ENCODE results near the gene SLC25A24.
"Not testable (repeated sequence)": the region's sequence is repeated elsewhere in the genome, so short reads cannot be mapped to it uniquely, and the experiment has no call there.

SLC25A24 gene

DNA sequence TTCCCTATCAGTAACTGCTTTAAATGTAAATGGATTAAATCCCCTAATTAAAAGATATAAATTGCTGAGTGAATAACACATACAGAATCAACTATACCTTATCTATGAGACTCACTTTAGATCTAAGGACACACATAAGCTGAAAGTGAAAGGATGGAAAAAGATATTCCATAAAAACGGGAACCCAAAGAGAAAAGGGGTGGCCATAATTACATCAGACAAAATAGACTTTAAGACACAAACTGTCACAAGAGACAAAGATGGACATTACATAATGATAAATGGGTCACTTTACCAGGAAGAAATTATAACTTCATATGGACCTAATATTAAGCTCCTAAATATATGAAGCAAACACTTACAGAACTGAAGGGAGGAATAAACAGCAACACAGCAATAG is 59.2 kb downstream of the SLC25A24 start:
- Histone ChIP-seq H3K36me3 (ENCODE audit: insufficient read depth, low read length) (peaks cover 10% of the 10 kb centered on the region; the same call in 1 of the 2 replicates), H3K4me3 (ENCODE audit: low read length, poor library complexity, severe bottlenecking) (no peak overlapping the region), H2AFZ (ENCODE audit: low read length) (no peak overlapping the region), H3K9me2 (replicated peaks; ENCODE audit: low read depth, low read length) (no peaks in the 10 kb centered on the region), H4K20me1 (ENCODE audit: insufficient read depth, low read length, poor library complexity, severe bottlenecking) (no peaks in the 10 kb centered on the region), H3K27me3 (ENCODE audit: insufficient read depth, low read length, poor library complexity, severe bottlenecking) (no peaks in the 10 kb centered on the region), H3K9ac (ENCODE audit: low read depth, low read length, poor library complexity, severe bottlenecking) (no peak overlapping the region), H3K9me3 (ENCODE audit: insufficient read depth, low read depth, low read length) (no peaks in the 10 kb centered on the region), H3K79me2 (ENCODE audit: insufficient read depth, low read length) (no peaks in the 10 kb centered on the region), H3K4me2 (ENCODE audit: low read depth, low read length, poor library complexity, severe bottlenecking) (no peak overlapping the region), H3K4me1 (ENCODE audit: insufficient read depth, low read length, poor library complexity, severe bottlenecking) (no peaks in the 10 kb centered on the region), H3F3A (ENCODE audit: low read depth) (peaks cover 3% of the 10 kb centered on the region; the same call in 1 of the 2 replicates)
- TF ChIP-seq, protein P1, sequence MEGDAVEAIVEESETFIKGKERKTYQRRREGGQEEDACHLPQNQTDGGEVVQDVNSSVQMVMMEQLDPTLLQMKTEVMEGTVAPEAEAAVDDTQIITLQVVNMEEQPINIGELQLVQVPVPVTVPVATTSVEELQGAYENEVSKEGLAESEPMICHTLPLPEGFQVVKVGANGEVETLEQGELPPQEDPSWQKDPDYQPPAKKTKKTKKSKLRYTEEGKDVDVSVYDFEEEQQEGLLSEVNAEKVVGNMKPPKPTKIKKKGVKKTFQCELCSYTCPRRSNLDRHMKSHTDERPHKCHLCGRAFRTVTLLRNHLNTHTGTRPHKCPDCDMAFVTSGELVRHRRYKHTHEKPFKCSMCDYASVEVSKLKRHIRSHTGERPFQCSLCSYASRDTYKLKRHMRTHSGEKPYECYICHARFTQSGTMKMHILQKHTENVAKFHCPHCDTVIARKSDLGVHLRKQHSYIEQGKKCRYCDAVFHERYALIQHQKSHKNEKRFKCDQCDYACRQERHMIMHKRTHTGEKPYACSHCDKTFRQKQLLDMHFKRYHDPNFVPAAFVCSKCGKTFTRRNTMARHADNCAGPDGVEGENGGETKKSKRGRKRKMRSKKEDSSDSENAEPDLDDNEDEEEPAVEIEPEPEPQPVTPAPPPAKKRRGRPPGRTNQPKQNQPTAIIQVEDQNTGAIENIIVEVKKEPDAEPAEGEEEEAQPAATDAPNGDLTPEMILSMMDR (conservative IDR thresholded peaks at IDR 0.05; ENCODE audit: low read length), result no peak
- no peak for TF ChIP-seq EZH2phosphoT487 (IDR thresholded peaks at IDR 0.05; ENCODE audit: borderline replicate concordance)

DNA sequence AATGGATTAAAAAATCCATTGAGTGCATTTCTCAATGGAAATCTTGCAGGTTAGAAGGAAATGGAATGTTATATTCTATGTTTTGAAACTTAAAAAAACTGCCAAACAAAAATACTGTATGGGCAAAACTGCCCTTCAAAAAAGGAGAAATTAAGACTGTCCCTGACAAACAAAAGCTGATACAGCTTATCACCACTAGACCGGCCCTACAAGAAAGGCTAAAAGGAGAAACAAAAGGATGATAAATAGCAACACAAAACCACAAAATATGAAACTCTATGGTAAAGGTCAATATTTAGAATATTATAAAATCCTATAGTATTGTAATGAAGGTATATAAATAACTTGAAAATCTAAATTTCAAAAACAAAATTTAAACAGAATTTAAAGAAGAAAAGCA is 60.0 kb downstream of the SLC25A24 start:
- no peaks in the 10 kb centered on the region for H3K9me3 ChIP-seq (ENCODE audit: insufficient read depth, low read depth, low read length)
- no peak for TF ChIP-seq EZH2phosphoT487 (IDR thresholded peaks at IDR 0.05; ENCODE audit: borderline replicate concordance)
- TF ChIP-seq, protein P1 (conservative IDR thresholded peaks at IDR 0.05; ENCODE audit: low read length), result no peak
- peaks cover 13% of the 10 kb centered on the region; the same call in 1 of the 2 replicates for H3K36me3 ChIP-seq (ENCODE audit: insufficient read depth, low read length)
- H4K20me1 ChIP-seq (ENCODE audit: insufficient read depth, low read length, poor library complexity, severe bottlenecking), result no peaks in the 10 kb centered on the region
- no peaks in the 10 kb centered on the region for H3K79me2 ChIP-seq (ENCODE audit: insufficient read depth, low read length)
- no peak overlapping the region for H3K9ac ChIP-seq (ENCODE audit: low read depth, low read length, poor library complexity, severe bottlenecking)
- H3K9me2 ChIP-seq (replicated peaks; ENCODE audit: low read depth, low read length), result no peaks in the 10 kb centered on the region
- no peak overlapping the region for H3K4me2 ChIP-seq (ENCODE audit: low read depth, low read length, poor library complexity, severe bottlenecking)
- no peak overlapping the region for H3K4me3 ChIP-seq (ENCODE audit: low read length, poor library complexity, severe bottlenecking)
- H3K27me3 ChIP-seq (ENCODE audit: insufficient read depth, low read length, poor library complexity, severe bottlenecking), result no peaks in the 10 kb centered on the region
- no peaks in the 10 kb centered on the region for H3K4me1 ChIP-seq (ENCODE audit: insufficient read depth, low read length, poor library complexity, severe bottlenecking)
- peaks cover 3% of the 10 kb centered on the region; the same call in 1 of the 2 replicates for H3F3A ChIP-seq (ENCODE audit: low read depth)
- no peak overlapping the region for H2AFZ ChIP-seq (ENCODE audit: low read length)

DNA sequence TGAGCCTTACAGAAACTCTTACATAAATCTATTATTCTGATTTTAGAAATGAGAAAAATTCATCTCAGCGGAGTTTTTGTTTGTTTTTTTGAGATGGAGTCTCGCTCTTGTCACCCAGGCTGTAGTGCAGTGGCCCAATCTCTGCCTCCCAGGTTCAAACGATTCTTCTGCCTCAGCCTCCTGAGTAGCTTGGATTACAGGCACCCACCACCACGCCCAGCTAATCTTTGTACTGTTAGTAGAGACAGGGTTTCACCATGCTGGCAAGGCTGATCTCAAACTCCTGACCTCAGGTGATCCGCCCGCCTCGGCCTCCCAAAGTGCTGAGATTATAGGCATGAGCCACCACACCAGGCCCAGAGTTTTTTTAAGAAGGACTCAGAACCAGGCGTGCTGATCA is 60.6 kb downstream of the SLC25A24 start:
- H3K36me3 ChIP-seq (ENCODE audit: insufficient read depth, low read length), result peaks cover 13% of the 10 kb centered on the region; the same call in 1 of the 2 replicates
- H3K4me1 ChIP-seq (ENCODE audit: insufficient read depth, low read length, poor library complexity, severe bottlenecking); H3K4me2 ChIP-seq (ENCODE audit: low read depth, low read length, poor library complexity, severe bottlenecking); H3K9ac ChIP-seq (ENCODE audit: low read depth, low read length, poor library complexity, severe bottlenecking); H3K79me2 ChIP-seq (ENCODE audit: insufficient read depth, low read length); H3F3A ChIP-seq (ENCODE audit: low read depth); H3K27me3 ChIP-seq (ENCODE audit: insufficient read depth, low read length, poor library complexity, severe bottlenecking); H3K9me3 ChIP-seq (ENCODE audit: insufficient read depth, low read depth, low read length); H2AFZ ChIP-seq (ENCODE audit: low read length); H3K4me3 ChIP-seq (ENCODE audit: low read length, poor library complexity, severe bottlenecking); H3K9me2 ChIP-seq (replicated peaks; ENCODE audit: low read depth, low read length); H4K20me1 ChIP-seq (ENCODE audit: insufficient read depth, low read length, poor library complexity, severe bottlenecking): not testable (repeated sequence)

DNA sequence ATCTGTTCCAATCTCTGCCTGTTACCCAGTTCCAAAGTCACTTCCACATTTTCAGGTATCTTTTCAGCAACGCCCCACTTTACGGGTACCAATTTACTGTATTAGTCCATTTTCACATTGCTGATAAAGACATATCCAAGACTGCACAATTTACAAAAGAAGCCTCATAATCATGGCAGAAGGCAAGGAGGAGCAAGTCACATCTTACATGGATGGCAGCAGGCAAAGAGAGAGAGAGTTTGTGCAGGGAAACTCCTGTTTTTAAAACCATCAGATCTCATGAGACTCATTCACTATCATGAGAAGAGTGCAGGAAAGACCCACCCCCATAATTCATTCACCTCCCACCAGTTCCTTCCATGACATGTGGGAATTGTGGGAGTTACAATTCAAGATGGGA is 67.0 kb downstream of the SLC25A24 start:
- H3K9me3 ChIP-seq (ENCODE audit: insufficient read depth, low read depth, low read length); H3K4me1 ChIP-seq (ENCODE audit: insufficient read depth, low read length, poor library complexity, severe bottlenecking); H3F3A ChIP-seq (ENCODE audit: low read depth); H3K4me2 ChIP-seq (ENCODE audit: low read depth, low read length, poor library complexity, severe bottlenecking); H3K27me3 ChIP-seq (ENCODE audit: insufficient read depth, low read length, poor library complexity, severe bottlenecking); H3K9ac ChIP-seq (ENCODE audit: low read depth, low read length, poor library complexity, severe bottlenecking); H3K9me2 ChIP-seq (replicated peaks; ENCODE audit: low read depth, low read length); H3K79me2 ChIP-seq (ENCODE audit: insufficient read depth, low read length); H3K4me3 ChIP-seq (ENCODE audit: low read length, poor library complexity, severe bottlenecking); H2AFZ ChIP-seq (ENCODE audit: low read length); H4K20me1 ChIP-seq (ENCODE audit: insufficient read depth, low read length, poor library complexity, severe bottlenecking): not testable (repeated sequence)
- H3K36me3 ChIP-seq (ENCODE audit: insufficient read depth, low read length), result peaks cover 13% of the 10 kb centered on the region; the same call in 1 of the 2 replicates

DNA sequence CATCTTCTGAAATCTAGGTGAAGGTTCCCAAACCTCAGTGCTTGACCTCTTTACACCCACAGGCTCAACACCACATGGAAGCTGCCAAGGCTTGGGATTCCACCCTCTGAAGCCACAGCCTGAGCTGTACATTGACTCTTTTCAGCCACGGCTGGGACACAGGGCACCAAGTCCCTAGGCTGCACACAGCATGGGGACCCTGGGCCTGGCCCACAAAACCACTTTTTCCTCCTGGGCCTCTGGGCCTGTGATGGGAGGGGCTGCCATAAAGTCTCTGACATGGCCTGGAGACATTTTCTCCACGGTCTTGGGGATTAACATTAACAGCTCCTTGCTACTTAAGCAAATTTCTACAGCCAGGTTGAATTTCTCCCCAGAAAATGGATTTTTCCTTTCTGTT is 67.8 kb downstream of the SLC25A24 start:
- not testable (repeated sequence) for H3K27me3 ChIP-seq (ENCODE audit: insufficient read depth, low read length, poor library complexity, severe bottlenecking); H3K9me3 ChIP-seq (ENCODE audit: insufficient read depth, low read depth, low read length); H3K79me2 ChIP-seq (ENCODE audit: insufficient read depth, low read length); H3K4me2 ChIP-seq (ENCODE audit: low read depth, low read length, poor library complexity, severe bottlenecking); H4K20me1 ChIP-seq (ENCODE audit: insufficient read depth, low read length, poor library complexity, severe bottlenecking); H2AFZ ChIP-seq (ENCODE audit: low read length); H3K4me3 ChIP-seq (ENCODE audit: low read length, poor library complexity, severe bottlenecking); H3K4me1 ChIP-seq (ENCODE audit: insufficient read depth, low read length, poor library complexity, severe bottlenecking); H3F3A ChIP-seq (ENCODE audit: low read depth); H3K9ac ChIP-seq (ENCODE audit: low read depth, low read length, poor library complexity, severe bottlenecking); H3K36me3 ChIP-seq (ENCODE audit: insufficient read depth, low read length); H3K9me2 ChIP-seq (replicated peaks; ENCODE audit: low read depth, low read length)

DNA sequence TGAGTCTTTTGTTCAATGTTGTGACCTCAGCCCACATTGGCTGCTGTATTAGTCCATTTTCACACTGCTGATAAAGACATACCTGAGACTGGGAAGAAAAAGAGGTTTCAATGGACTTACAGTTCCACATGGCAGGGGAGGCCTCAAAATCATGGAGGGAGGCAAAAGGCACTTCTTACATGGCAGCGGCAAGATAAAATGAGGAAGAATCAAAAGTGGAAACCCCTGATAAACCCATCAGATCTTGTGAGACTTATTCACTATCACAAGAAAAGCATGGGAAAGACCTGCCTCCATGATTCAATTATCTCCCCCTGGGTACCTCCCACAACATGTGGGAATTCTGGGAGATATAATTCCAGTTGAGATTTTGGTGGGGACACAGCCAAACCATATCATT is 68.9 kb downstream of the SLC25A24 start:
- not testable (repeated sequence) for H3F3A ChIP-seq (ENCODE audit: low read depth); H3K4me1 ChIP-seq (ENCODE audit: insufficient read depth, low read length, poor library complexity, severe bottlenecking); H3K27me3 ChIP-seq (ENCODE audit: insufficient read depth, low read length, poor library complexity, severe bottlenecking); H3K36me3 ChIP-seq (ENCODE audit: insufficient read depth, low read length); H2AFZ ChIP-seq (ENCODE audit: low read length); H3K79me2 ChIP-seq (ENCODE audit: insufficient read depth, low read length); H3K9me2 ChIP-seq (replicated peaks; ENCODE audit: low read depth, low read length); H3K4me2 ChIP-seq (ENCODE audit: low read depth, low read length, poor library complexity, severe bottlenecking); H3K9me3 ChIP-seq (ENCODE audit: insufficient read depth, low read depth, low read length); H3K4me3 ChIP-seq (ENCODE audit: low read length, poor library complexity, severe bottlenecking); H4K20me1 ChIP-seq (ENCODE audit: insufficient read depth, low read length, poor library complexity, severe bottlenecking); H3K9ac ChIP-seq (ENCODE audit: low read depth, low read length, poor library complexity, severe bottlenecking)
